ENCODE data around the gene DNASE1. TPM values are rescaled to one million over a fixed set of nuclear protein-coding genes. Genes with fewer than 3 reads are reported as not detected.

The DNASE1 gene
- total RNA-seq, 1 donor from 2014 or later, result 48.7 TPM

DNA sequence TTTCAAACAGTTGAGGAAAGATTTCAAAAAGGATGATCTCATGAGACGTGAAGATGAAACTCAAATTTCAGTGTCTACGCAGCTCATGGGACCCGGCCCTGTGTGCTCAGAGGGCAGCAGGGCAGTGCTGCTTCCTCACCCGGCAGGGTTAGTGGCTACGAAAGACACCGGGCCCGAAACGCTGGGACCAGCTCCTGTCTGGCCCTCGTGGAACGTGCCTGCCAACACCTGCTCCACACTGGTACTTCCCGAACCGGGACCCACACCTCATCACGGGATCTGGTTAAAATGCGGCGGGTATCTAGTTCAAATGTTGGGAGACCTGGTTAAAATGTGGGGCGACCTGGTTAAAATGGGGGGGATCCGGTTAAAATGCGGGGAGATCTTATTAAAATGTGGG is 18.7 kb downstream of the DNASE1 start:
- Mint-ChIP-seq H3K36me3 (peaks cover 48% of the 10 kb centered on the region), H3K27me3 (ENCODE audit: low read depth) (no peaks in the 10 kb centered on the region), H3K4me3 (no peak overlapping the region), H3K9me3 (no peaks in the 10 kb centered on the region), H3K27ac (peak overlapping the region; percentile 25), H3K4me1 (no peaks in the 10 kb centered on the region)
- TF ChIP-seq, protein P1, sequence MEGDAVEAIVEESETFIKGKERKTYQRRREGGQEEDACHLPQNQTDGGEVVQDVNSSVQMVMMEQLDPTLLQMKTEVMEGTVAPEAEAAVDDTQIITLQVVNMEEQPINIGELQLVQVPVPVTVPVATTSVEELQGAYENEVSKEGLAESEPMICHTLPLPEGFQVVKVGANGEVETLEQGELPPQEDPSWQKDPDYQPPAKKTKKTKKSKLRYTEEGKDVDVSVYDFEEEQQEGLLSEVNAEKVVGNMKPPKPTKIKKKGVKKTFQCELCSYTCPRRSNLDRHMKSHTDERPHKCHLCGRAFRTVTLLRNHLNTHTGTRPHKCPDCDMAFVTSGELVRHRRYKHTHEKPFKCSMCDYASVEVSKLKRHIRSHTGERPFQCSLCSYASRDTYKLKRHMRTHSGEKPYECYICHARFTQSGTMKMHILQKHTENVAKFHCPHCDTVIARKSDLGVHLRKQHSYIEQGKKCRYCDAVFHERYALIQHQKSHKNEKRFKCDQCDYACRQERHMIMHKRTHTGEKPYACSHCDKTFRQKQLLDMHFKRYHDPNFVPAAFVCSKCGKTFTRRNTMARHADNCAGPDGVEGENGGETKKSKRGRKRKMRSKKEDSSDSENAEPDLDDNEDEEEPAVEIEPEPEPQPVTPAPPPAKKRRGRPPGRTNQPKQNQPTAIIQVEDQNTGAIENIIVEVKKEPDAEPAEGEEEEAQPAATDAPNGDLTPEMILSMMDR (IDR thresholded peaks at IDR 0.05; ENCODE audit: unreplicated experiment), result no peak
- DNase-seq (ENCODE audit: low spot score in 2 of 2, unreplicated experiment in 2 of 2), result no peak

DNA sequence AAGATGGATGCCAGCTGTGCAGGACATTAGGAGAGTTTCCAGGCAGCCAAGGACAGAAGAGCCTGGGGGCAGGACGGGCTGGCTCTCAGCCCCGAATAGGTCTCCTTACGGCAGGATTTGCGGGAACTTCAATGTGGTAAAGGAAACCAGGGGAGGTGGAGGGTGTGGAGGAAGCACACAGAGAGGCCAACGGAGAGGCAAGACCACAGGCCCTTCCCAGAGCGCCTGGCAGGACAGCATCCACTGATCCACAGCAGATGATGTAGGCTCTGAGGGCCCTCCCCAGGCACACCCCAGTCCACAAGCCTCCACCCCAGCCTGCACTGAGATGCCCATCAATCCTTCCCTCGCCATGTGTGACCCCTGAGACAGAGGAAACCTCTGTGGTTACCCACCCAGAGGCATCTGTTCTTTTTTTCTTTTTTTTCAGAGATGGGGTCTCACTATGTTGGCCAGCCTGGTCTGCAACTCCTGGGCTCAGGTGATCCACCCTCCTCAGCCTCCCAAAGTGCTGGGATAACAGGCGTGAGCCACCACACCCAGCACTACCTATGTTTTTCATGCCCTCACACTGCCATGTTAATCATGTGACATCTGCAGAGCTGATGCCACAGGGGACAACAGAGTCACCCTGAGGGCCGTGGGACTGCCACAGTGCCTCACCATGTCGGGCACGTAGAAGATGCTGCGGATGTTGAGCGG is 19.3 kb downstream of the DNASE1 start:
- no peaks in the 10 kb centered on the region for H3K27me3 Mint-ChIP-seq (ENCODE audit: low read depth)
- no peak overlapping the region for H3K27ac Mint-ChIP-seq
- no peaks in the 10 kb centered on the region for H3K4me1 Mint-ChIP-seq
- no peak overlapping the region for H3K4me3 Mint-ChIP-seq
- TF ChIP-seq, protein P1 (IDR thresholded peaks at IDR 0.05; ENCODE audit: unreplicated experiment), result no peak
- H3K9me3 Mint-ChIP-seq, result no peaks in the 10 kb centered on the region
- H3K36me3 Mint-ChIP-seq, result peaks cover 44% of the 10 kb centered on the region
- no peak for DNase-seq (ENCODE audit: low spot score in 2 of 2, unreplicated experiment in 2 of 2)

- Mint-ChIP-seq H3K4me3 (no peak overlapping the region), H3K9me3 (no peaks in the 10 kb centered on the region), H3K4me1 (no peaks in the 10 kb centered on the region), H3K27ac (no peak overlapping the region), H3K27me3 (ENCODE audit: low read depth) (no peaks in the 10 kb centered on the region), H3K36me3 (peaks cover 40% of the 10 kb centered on the region)
- DNase-seq (ENCODE audit: low spot score in 2 of 2, unreplicated experiment in 2 of 2), result no peak
- TF ChIP-seq, protein P1 (IDR thresholded peaks at IDR 0.05; ENCODE audit: unreplicated experiment), result no peak
Measured at GRCh38 chr16:3674513-3675295, 20.2 kb downstream of the DNASE1 start.

DNA sequence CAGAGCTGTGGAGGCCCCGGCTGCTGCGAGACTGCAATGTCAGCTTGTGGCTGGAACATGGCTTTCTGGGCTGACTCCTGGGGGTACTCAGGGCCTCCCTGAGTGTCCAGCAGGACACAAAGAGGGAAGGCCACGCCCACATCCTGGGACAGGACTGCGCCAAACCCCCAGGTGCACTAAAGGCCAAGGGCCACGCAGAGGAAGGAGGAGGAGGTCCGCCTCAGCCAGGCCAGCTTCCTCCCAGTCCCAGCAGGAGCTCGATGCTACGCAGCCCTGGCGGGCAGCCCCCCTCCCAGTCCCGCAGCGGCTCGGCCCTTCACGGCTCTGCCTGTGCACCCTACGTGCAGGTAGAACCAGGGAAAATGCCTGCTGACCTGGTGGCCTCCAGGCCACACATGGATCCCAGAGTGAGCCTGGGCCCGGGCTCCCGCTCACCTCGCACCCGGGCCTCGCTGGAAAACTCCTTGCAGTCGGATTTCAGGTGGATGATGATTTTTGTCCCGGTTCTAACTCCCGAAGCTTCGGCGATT is 21.2 kb downstream of the DNASE1 start:
- DNase-seq (ENCODE audit: low spot score in 2 of 2, unreplicated experiment in 2 of 2), result no peak
- H3K36me3 Mint-ChIP-seq, result peaks cover 40% of the 10 kb centered on the region
- H3K9me3 Mint-ChIP-seq, result no peaks in the 10 kb centered on the region
- no peak overlapping the region for H3K27ac Mint-ChIP-seq
- TF ChIP-seq, protein P1 (IDR thresholded peaks at IDR 0.05; ENCODE audit: unreplicated experiment), result no peak
- H3K4me1 Mint-ChIP-seq, result no peaks in the 10 kb centered on the region
- no peaks in the 10 kb centered on the region for H3K27me3 Mint-ChIP-seq (ENCODE audit: low read depth)
- no peak overlapping the region for H3K4me3 Mint-ChIP-seq

GRCh38 chr16:3677994-3678393 is 23.5 kb downstream of the DNASE1 start:
- H3K36me3 Mint-ChIP-seq, result peaks cover 46% of the 10 kb centered on the region
- H3K4me1 Mint-ChIP-seq, result no peaks in the 10 kb centered on the region

More at GRCh38 chr16:3677994-3678393, 23.5 kb downstream of the DNASE1 start:
- Mint-ChIP-seq H3K4me3 (no peak overlapping the region), H3K27me3 (ENCODE audit: low read depth) (no peaks in the 10 kb centered on the region), H3K27ac (no peak overlapping the region), H3K9me3 (peaks cover 5% of the 10 kb centered on the region)
- TF ChIP-seq, protein P1 (IDR thresholded peaks at IDR 0.05; ENCODE audit: unreplicated experiment), result no peak
- DNase-seq (ENCODE audit: low spot score in 2 of 2, unreplicated experiment in 2 of 2), result no peak

Measured in mesothelial cell of epicardium (in vitro differentiated cells).